Keratinocyte (primary cell): ENCODE data around the gene MYBPC1.

ENCODE experiments used
- EZH2 ChIP-seq: IDR thresholded peaks from one replicate; pipeline ENCODE4 v1.6.1; 2012; ENCODE audit warnings: inconsistent platforms, mild to moderate bottlenecking, low read length, moderate library complexity
- TF ChIP-seq, protein P1 (sequence below), 3 experiments: IDR thresholded peaks in 1 of 3; conservative IDR thresholded peaks in 1 of 3; optimal IDR thresholded peaks in 1 of 3; 2 replicates in 2 of 3; 3 replicates in 1 of 3; pipeline versions ENCODE3 to v1.5.1; 2011; ENCODE audit warnings: low read length in 3 of 3, mild to moderate bottlenecking in 3 of 3, moderate library complexity in 2 of 3, control low read depth in 1 of 3, inconsistent platforms in 1 of 3; ENCODE audit not compliant: insufficient read depth in 2 of 3; ENCODE audit errors: extremely low read depth in 1 of 3

- TF ChIP-seq, protein P1, sequence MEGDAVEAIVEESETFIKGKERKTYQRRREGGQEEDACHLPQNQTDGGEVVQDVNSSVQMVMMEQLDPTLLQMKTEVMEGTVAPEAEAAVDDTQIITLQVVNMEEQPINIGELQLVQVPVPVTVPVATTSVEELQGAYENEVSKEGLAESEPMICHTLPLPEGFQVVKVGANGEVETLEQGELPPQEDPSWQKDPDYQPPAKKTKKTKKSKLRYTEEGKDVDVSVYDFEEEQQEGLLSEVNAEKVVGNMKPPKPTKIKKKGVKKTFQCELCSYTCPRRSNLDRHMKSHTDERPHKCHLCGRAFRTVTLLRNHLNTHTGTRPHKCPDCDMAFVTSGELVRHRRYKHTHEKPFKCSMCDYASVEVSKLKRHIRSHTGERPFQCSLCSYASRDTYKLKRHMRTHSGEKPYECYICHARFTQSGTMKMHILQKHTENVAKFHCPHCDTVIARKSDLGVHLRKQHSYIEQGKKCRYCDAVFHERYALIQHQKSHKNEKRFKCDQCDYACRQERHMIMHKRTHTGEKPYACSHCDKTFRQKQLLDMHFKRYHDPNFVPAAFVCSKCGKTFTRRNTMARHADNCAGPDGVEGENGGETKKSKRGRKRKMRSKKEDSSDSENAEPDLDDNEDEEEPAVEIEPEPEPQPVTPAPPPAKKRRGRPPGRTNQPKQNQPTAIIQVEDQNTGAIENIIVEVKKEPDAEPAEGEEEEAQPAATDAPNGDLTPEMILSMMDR (optimal IDR thresholded peaks at IDR 0.05 in 1 of 3, IDR thresholded peaks at IDR 0.05 in 1 of 3, conservative IDR thresholded peaks at IDR 0.05 in 1 of 3; ENCODE audit: extremely low read depth in 1 of 3, insufficient read depth in 2 of 3, low read length in 3 of 3) = no peak
- TF ChIP-seq EZH2 = no peak
Measured at GRCh38 chr12:101691503-101692096, 96.8 kb downstream of the MYBPC1 start.
